Amniotic epithelial cell (primary cell): ENCODE data around the gene KNSTRN.
A peak's percentile ranks its signal among the peaks of the same experiment; 100 is the strongest.

Experiments
- DNase-seq: peaks from one replicate; pipeline ENCODE4 v3.0.0-alpha.2; 2010; ENCODE audit warnings: low read depth

The KNSTRN gene, protein sequence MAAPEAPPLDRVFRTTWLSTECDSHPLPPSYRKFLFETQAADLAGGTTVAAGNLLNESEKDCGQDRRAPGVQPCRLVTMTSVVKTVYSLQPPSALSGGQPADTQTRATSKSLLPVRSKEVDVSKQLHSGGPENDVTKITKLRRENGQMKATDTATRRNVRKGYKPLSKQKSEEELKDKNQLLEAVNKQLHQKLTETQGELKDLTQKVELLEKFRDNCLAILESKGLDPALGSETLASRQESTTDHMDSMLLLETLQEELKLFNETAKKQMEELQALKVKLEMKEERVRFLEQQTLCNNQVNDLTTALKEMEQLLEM

DNA sequence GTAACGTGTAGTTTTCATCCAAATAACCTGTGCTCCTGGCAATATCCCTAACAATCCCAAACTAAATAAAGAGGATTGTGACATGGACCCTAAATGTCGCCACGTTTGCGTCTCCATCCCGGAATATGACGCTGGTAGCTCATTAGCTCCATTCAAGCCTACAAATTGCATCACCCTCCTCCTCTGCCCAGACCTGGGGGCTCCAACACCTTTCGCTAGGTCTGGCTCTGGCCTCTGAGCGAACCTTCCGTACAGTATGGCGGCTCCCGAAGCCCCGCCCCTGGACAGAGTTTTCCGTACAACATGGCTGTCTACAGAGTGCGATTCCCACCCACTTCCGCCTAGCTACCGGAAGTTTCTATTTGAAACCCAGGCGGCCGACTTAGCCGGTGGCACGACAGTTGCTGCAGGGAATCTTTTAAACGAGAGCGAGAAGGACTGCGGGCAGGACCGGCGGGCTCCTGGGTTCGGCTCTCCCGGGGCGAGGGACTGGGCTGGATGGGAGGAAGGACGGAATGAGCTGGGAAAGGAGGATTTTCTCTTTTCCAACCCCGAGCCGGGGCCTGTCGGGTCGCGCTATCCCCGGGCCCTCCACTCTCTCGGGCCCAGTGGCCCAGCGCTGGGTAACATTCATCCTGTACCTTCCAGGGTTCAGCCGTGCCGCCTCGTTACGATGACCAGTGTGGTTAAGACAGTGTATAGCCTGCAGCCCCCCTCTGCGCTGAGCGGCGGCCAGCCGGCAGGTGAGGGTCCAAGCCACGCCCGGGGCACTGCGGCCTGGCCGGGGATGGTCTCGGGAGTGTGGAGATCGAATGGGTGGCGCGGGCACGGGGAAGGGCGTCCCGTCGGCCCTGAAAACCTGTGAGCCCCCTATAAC, at the start of gene KNSTRN:
Gene KNSTRN (plus strand): TSS at position 142 of the 877 bp plus-strand sequence. CDS start 115 bp downstream, at position 257.
- peak; percentile 91 for DNase-seq

DNA sequence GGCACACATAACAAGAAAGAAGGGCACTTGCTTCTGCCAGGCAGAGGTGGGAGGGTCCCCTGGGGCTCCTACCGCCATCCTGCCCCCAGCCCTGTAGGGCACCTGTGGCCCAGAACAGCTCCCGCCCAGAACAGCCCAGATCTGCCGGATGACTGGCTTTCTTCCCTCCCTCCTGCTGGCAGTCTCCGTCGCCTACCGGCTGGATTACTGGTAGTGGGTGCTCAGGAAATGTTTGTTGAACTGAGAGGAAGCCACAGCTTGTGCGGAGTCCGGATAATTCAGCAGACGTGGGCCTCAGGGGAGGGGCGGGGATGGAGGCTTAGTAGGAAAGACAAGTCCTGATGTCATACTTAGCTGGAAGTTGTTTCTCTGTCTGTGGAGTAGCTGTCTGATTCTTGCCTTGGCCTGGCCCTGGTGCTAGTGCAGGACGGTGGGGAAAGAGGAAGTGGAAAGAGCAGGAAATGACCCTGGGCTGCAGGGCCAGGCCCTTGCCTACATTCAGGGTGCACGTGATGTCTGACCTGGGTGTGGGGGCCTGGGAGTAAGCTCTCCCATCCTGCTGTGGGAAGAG, 48.5 kb upstream of the KNSTRN start:
- peak; percentile 81 for DNase-seq

DNA sequence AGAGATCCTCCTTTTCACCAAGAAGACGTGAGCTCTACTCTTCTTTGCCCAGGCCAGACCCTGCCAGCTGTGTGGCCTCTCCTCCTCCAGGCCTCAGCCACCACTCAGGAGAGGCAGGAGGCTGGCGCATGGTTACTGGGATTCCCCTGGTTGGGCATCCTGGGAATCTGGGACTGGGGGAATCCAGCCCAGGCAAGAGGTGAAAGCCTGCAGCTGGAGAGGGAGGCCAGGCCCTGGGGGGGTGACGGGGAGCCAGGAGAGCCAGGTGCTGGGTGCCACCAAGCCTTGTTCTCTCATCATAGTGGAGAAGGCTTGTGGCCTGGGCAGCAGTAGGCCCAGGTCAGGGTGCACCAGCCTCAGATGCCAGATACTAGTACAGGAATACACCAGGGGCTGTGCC, 48.0 kb upstream of the KNSTRN start:
- no peak for DNase-seq

DNA sequence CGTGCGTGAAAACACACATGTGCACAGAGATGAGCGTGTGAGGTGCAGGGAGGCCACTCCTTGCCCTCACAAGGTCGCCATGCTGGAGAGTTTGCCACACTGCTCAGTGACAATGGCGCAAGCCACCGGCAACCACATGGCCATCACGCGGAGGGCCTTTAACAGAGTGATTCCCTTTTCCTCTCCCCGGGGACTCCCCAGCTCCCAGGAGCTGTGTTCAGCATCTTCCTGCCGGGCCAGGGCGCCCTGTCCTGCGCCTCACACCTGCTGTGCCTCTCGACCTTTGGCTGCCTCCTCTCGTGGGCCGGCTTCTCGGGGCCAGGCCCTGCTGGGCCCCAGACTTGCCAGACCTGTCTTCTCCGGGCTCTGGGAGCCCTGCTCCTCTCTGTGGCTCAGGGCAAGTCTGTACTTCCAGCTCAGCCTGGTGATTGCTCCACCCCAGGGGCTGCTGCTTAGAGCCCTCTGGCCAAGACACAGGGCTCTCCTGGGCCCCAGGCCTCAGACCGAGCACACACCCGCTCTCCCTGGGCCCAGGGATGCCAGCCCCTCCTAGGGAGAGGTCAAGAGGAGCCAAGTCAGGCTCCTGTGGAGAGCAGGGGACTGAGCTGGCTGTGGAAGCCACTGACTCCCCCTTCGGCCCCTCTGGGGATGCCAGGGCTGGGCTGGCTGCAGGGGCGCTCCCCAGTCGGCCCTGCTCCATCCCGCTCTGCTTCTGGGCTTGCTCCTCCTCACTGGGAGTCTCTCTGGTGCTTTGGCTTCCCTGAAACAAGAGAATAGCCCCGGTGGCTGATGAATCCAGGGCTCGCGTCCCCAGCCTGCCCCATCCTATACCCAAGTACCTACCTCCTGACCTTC, 47.4 kb upstream of the KNSTRN start:
- DNase-seq, result no peak

DNA sequence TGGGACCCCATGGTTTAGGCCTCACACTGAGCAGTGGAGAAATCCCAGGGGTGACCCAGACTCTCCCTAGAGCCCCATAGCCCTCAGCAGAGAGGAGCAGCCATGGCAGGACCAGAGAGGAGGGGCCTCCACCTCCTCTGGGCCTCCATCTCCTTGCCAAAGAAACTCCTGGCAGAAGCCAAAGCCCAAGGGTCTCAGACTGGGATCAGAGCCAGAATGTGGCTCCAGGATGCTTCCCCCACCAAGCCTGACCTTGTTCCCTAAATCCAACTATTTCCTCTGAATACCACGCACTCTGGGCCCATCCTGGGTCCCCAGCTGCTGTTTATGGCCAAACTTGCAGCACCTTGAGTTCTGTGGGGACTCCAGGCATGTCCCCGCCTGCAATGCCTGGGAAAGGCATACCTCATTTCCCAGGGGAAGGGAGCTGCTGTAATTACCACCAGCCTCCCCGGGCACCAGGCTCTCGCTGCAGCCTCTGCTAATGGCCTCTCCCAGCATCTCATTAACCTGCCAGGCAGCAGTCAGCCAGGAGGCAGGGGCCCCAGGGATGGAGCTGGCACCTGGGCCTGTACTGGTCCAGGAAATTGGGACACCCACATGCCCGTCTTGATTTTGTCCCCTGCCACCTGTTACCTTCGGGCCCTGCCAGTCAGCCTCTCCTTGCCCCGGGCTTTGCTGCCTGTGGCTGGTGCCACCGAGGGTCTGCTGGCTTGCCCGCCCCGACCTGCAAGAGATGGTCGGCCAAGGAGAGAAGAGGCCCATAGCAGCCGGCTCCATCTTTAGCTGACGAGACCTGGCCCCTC, 46.4 kb upstream of the KNSTRN start:
- DNase-seq, result no peak

DNA sequence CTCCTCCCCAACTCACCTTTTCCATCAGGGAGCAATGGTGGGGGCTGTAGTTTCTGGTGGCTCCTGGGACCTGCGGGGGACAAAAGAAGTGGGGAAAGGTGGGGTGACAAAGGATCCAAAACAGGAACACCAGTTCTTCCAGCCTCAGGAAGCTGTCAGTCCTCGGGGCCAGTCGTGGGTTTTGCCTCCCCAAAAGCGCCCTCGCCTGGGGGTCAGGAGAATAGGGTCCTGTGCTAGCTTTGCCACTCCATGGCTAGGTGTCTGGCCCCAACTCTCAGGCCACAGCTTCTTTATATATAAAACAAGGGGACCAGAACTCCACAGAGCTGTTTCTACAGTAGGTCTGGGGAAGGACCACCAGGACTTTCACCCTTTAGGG, 45.8 kb upstream of the KNSTRN start:
- no peak for DNase-seq

DNA sequence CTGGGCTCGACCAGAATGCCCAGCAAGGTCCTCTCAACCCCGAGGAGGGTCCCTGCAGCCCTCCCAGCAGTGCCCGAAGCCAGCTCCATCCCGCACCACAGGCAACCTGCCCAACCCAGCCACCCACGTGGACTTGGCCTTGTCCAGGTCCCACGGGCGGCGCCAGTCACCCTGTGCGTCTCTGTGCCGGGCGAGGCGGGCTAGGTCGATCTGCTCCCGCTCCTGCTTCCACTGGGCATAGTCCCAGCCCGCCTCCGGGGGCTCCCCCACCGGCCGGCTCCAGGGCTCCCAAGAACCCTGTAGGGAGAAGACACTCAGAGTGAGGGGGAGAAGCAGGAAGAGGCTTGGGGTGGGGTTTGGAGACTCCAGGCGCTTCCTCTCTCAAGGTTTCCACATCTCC, 44.9 kb upstream of the KNSTRN start:
- DNase-seq, result no peak

DNA sequence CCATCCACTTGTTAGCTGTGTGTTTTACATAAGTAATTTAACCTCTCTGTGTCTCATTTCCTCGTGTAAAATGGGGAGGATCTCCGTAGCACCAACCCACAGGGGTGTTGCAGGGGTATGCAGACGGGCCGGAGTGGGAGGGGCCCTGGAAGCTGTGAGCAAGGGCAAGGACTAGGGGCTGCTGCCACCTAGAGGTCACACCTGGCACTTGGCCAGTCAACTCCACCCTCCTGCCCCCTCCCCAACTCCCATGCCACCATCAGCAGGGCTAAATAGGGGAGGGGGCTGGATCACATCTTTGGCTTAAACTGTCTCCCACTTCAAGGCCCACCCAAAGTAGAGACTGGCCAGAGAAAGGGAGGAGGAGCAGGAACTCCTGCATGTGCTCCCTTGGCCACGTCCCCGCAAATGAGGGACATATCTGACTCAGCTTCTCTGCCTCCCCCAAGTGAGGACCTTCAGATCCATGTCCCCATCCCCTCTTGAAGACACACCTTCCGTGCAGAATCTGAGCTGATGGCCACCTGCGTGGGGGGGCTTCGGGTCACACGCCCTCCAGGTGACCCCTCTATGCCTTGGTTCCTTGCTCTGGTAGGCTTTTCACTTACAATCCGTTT, 44.4 kb upstream of the KNSTRN start:
- DNase-seq, result peak; percentile 64

DNA sequence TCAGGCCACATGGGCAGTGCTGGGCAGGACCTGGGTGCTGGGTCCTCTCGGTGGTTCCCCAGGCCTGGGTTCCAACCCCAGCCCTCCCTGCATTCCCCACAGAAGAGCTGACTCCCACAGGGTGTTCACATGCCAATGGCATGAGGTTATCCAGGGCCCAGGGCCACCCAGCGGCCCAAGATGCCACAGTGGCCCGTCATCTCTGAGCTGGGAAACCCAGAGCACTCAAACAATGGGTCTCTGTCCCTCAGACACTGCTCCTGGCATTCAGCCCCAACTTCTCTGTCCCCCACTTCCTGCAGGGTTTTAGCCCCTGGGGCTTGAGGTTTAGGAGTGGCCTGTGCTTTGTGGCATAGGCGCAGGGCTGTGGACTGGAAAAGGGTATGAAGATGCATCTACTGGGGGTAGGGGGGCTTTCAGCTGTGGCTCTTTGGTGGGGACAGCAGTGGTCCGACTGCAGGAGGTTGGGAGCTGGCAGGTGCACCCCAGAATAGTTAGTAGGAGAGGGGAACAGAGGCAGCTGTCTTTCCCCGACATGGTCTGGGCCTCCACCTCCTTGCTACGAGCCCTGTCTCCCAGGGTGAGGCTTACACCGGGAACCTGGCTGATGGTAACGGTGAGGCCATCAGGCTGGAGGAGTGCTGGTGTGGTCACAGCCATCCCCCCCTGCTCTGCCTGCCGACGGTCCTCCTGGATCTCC, 43.5 kb upstream of the KNSTRN start:
- peak; percentile 81 for DNase-seq

DNA sequence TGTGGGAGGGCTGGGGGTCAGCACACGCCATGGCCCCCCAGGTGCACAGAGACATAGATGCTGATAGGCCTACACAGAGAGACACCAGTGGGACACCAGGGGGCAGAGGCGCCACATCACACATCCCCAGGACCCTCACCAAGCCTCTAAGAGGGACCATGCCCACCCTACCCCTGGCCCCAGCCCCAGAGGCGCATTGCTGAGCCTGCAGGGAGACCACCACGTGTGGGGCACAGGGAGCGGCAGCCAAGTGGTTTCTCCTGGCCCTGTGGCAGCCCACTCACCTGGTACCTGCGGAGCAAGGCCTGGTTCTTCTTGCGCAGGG, 42.9 kb upstream of the KNSTRN start:
- DNase-seq, result no peak

DNA sequence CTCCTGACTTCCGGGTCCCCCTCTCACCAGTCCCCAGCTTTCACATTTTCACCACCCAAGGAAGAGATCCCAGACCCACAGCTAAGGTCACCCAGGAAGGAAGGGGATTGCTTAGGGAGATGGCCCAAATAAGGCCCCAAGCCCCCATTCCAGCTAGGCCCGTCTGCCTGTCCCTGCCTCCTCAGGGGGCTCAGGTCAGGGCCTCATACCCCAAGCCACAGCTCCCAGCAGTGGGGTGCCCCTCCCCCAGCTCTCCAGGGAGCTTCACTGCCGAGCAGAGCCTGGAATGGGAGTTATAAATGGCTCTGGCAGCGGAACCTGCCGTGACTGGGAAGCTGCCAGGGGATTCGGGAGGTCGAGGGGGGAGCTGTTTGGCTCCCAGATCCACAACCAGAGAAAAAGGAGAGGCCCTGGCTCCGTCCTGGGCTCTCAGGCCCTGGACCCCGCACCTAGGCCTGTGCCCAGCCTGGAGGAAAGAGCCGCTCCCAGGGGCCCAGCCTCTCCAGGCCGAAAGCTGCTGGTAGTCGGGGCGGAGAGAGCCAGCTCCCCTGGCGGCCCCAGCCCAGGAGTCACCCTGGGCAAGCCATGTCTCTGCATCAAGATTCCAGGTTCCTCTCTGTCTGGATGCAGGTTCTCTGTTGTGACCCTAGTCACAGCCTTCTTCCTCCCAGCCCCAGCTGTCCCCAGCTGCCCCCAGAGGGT, 42.3 kb upstream of the KNSTRN start:
- peak; percentile 58 for DNase-seq

DNA sequence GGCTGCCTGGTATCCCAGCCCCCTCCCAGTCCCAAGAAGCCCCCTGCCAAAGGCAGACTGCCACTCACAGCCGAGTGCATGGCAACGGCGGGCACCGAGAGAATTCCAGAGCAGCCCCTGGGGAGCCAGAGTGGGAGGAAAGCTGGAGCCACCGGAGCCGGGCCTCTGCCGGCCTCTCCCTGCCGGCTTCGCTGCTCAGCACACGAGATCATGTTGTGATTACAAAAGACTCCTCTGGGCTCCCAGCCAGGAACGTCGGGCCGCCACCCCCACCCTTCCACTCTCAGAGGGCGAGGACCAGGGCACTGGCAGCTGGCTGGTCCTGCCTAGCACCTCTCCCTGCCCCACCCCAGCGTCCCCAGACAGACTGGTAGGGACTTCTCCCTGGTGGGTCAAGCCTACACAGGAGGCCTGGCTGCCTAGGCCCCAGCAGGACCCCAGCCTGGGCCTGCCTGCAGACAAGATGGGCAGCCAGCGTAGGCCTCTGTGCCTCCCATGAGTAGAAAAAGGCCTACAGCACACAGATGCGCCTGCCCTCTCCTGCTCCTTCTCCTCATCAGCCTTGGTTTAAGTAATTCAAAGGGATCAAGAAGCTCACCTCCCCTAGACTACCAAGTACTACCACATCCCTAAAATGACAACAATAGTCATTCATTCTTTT, 41.7 kb upstream of the KNSTRN start, which contains the start of gene CCDC9B:
Gene CCDC9B (minus strand): TSS at position 200 of the 661 bp plus-strand sequence. CDS start 120 bp downstream, at position 80.
- peak; percentile 86 for DNase-seq

DNA sequence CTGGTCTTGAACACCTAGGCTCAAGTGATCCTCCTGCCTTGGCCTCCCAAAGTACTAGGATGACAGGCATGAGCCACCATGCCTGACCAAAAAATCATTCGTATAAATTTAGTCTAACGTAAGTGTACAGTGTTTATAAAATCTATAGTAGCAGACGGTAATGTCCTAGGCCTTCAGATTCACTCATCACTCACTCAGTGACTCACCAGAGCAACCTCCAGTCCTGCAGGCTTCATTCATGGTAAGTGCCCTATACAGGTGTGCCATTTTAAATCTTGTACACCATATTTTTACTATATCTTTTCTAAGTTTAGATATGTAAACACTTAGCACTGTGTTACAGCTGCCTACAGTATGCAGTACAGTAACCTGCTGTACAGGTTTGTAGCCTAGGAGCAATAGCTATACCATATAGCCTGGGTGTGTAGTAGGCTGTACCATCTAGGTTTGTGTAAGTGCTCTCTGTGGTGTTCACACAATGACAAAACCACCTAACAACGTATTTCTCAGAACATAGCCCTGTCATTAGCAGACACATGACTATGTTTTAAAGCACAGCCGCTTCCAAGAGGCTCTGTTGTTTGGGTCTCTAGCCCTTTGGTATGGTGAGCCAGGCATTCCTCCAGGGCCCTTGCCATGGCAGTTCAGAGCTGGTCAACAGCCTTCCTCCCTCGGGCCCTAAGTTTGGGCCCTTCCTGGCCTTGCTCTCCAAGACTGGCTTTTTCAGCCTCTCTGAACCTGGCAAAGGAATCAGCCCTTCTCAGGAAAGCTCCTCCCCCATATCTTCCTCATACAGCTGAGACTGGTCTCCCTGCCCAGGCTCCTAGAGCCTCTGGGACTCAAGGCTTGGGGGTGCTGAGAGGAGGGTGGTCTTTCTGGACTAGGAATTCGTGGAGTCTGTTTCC, 39.9 kb upstream of the KNSTRN start:
- DNase-seq, result no peak

DNA sequence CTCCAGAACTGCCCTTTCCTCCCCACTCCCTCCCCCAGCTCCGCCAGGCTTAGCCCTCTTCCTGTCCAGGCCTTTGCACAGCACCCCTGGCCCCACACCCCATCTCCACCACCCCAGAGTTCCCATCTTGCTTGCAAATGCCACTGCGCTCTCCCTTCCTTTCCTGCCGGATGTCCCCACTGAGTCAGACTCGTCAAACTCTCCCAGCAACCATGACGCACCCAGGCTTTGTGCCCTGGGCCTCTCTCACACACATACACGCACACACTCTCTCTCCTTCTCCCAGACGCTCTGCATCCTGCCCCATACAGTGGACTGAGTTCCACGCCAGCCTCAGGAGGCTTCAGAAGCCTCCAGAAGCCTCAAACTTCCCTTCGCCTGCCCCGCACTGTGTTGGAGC, 39.0 kb upstream of the KNSTRN start:
- DNase-seq, result peak; percentile 94

DNA sequence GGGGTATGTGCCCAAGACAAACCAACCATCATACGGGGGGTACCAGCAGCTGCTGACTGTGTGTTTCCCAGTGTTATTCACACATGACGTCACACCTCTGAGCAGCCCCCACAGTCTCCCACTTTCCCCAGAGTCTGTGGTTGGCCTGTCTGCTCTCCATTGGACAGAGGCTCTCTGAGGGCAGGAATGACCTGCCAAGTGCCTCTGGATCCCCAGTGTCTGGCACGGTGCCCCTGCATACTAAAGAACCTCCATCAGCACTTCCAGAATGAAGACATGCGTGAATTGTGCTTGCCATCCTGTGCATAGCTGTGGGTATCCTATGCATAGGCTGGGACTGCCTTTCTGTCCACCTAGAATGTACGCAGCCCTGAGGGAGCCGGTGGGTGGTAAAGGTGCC, 38.3 kb upstream of the KNSTRN start:
- DNase-seq, result peak; percentile 67

DNA sequence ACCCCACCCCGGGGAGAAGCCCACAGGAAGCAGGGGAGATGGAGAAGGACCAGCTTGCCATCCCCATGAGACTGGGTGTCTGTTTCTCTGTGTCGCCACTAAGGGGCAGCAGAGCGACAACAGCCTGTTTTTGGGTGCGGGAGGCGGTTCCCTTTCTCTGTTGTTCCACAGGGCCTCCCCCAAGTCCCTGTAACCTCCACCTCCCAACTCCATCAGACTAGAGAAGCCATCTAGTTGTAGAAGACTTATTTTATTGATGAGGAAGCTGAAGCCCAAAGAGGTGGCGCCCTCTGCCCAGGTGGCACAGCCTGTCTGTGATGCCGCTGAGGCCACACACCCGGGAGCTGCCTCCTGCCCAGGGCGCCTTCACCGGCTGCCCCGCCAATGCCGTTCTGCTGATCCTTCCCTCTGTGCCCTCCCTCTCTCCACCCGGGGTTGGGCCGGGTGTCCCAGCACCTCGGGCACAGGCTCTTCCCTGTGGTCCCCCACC, 37.8 kb upstream of the KNSTRN start:
- peak; percentile 49 for DNase-seq

DNA sequence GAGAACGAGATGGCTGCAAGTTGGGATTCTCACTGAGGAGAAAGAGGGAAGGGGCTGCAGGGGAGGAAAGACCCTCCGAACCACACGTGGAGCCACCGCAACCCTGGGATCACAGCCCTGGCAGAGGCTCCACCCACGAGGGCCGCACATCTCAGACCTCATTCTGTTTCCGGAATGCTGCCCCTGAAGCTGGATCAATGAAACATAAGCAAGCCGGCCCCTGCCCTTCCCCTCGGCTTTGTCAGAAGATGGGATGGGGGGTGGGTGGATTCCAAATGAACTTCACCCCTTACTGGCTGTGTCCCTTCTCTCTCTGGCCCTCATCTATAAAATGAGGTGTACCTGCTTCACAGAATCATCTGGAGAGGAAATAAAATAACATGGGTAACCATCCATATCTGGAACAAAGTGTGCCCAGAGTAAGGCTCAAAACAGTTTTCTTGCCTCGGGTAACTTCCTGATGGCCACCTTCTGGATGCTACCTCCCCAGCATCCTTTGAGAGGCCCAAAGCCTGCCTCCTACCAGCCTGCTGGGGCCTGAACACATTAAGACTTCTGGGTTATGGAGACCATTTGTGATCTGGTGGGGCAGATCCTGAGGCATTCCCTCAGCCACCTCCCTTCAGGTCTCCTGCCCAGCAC, 37.2 kb upstream of the KNSTRN start:
- DNase-seq, result no peak
